PC-3 (cell line): ENCODE results near the gene GREB1L. TPM values are rescaled to one million over a fixed set of nuclear protein-coding genes. Genes with fewer than 3 reads are reported as not detected.

ENCODE experiments used
- ATAC-seq: fragments of 200-7000 bp; cut with Tn5 transposase; 2 replicates; pipeline ENCODE4 v1.9.1; 2020; ENCODE audit warnings: mild to moderate bottlenecking, moderate library complexity
- BruUV-seq: library from RNA; stranded (reverse); fragments of 400-500 nt; replicated peaks from 2 replicates; lab custom pipeline; 2021; lab: Mats Ljungman, UMichigan
- CTCF ChIA-PET: fragments of 300-600 bp; sonication (Branson Sonifier 250); formaldehyde crosslinking; loops from one replicate; lab custom pipeline; 2022; ENCODE audit warnings: antibody characterized with exemption; lab: Charles Lee
- POLR2A ChIA-PET: fragments of 300-600 bp; sonication (Branson Sonifier 250); formaldehyde crosslinking; loops from one replicate; lab custom pipeline; 2022; ENCODE audit warnings: antibody characterized with exemption; ENCODE audit not compliant: unreplicated experiment; lab: Charles Lee
- DNase-seq: peaks from one replicate; pipeline ENCODE4 v3.0.0-alpha.2; 2015
- H2AFZ ChIP-seq: fragments of 300-600 bp; sonication (generic); 2 replicates; pipeline ENCODE4 v1.6.0; 2016; ENCODE audit warnings: antibody characterized with exemption, low read length
- H3F3A ChIP-seq: fragments of 300-600 bp; sonication (generic); one replicate; pipeline ENCODE4 v1.6.0; 2017; ENCODE audit warnings: antibody characterized with exemption, low read length, control low read depth, mild to moderate bottlenecking; ENCODE audit not compliant: unreplicated experiment
- H3K27ac ChIP-seq: fragments of 300-600 bp; sonication (generic); 2 replicates; pipeline ENCODE4 v1.5.1; 2016; ENCODE audit warnings: mild to moderate bottlenecking, low read length
- H3K27me3 ChIP-seq: fragments of 300-600 bp; sonication (generic); 2 replicates; pipeline ENCODE4 v1.6.1; 2016; ENCODE audit warnings: low read length, mixed read lengths
- H3K36me3 ChIP-seq: fragments of 300-600 bp; sonication (generic); 2 replicates; pipeline ENCODE4 v1.6.1; 2016; ENCODE audit warnings: low read depth, mixed run types, low read length, mixed read lengths
- H3K4me1 ChIP-seq: fragments of 300-600 bp; sonication (generic); 2 replicates; pipeline ENCODE4 v1.5.1; 2016; ENCODE audit warnings: low read length; ENCODE audit not compliant: insufficient read depth
- H3K4me2 ChIP-seq: fragments of 300-600 bp; sonication (generic); 2 replicates; pipeline ENCODE4 v1.6.0; 2016; ENCODE audit warnings: low read length
- H3K4me3 ChIP-seq: fragments of 300-600 bp; sonication (generic); 2 replicates; pipeline ENCODE4 v1.5.1; 2016; ENCODE audit warnings: mild to moderate bottlenecking, low read length, mixed read lengths
- H3K79me2 ChIP-seq: fragments of 300-600 bp; sonication (generic); 2 replicates; pipeline ENCODE4 v1.6.1; 2017; ENCODE audit warnings: low read length, mixed read lengths
- H3K9ac ChIP-seq: fragments of 300-600 bp; sonication (generic); 2 replicates; pipeline ENCODE4 v1.6.0; 2016; ENCODE audit warnings: mild to moderate bottlenecking, low read length
- H3K9me2 ChIP-seq: fragments of 300-600 bp; sonication (generic); replicated peaks from 2 replicates; pipeline ENCODE4 v1.6.1; 2016; ENCODE audit warnings: mixed run types, low read length, mixed read lengths
- H3K9me3 ChIP-seq: fragments of 300-600 bp; sonication (generic); 2 replicates; pipeline ENCODE4 v1.6.1; 2016; ENCODE audit warnings: low read length, mixed read lengths
- H4K20me1 ChIP-seq: fragments of 300-600 bp; sonication (generic); 2 replicates; pipeline ENCODE4 v1.6.1; 2016; ENCODE audit warnings: low read length, mixed read lengths
- EZH2 ChIP-seq: fragments of 300-600 bp; sonication (generic); IDR thresholded peaks from one replicate; pipeline ENCODE4 v1.6.1; 2017; ENCODE audit warnings: antibody characterized with exemption, mild to moderate bottlenecking, low read length; ENCODE audit not compliant: unreplicated experiment
- EZH2phosphoT487 ChIP-seq: fragments of 300-600 bp; sonication (generic); IDR thresholded peaks from 2 replicates; pipeline ENCODE4 v1.6.1; 2018; ENCODE audit warnings: mild to moderate bottlenecking, antibody characterized with exemption, low read length, borderline replicate concordance
- intact Hi-C: fragments of 100-400 bp; cut with micrococcal nuclease; formaldehyde crosslinking; loops from 2 replicates; pipeline ENCODE4 v1.9.0; 2023
- total RNA-seq: library from RNA; depleted of rRNA; stranded (reverse); fragments of >200 nt; gene quantifications from 2 replicates; pipeline ENCODE4 v1.2.3, GENCODE V29; 2014
- TF ChIP-seq, protein P1 (sequence below): fragments of 300-600 bp; sonication (generic); conservative IDR thresholded peaks from 2 replicates; pipeline ENCODE4 v1.5.1; 2017; ENCODE audit warnings: antibody characterized with exemption, low read depth, mild to moderate bottlenecking, low read length

GREB1L gene
- total RNA-seq, 1 experiment from 2014 or later = 10.3 TPM

DNA sequence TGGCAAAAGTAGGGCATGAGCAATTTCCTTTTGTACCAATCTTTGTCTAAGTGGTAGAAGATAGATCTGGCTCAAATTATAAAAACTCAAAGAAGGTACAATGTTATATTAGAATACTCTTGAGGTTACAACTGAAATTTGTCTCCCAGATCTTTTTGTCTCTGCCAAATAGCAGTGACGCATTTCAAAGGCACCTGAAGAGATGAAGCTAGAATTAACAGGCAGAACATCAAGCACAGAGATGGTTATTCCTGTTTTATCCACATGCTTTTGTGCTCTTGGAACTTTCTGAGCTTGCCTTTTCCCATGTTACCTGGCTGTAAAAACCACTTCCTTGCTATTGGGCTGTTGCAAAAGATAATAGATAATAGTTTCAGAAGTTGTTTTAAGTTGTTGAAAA is 74.3 kb downstream of the GREB1L start:
- Histone ChIP-seq H3K27me3 (no peaks in the 10 kb centered on the region), H3K79me2 (no peaks in the 10 kb centered on the region), H2AFZ (no peak overlapping the region), H3K4me1 (peaks cover 15% of the 10 kb centered on the region), H3K9ac (no peak overlapping the region), H4K20me1 (no peaks in the 10 kb centered on the region), H3K9me3 (no peaks in the 10 kb centered on the region), H3K27ac (no peak overlapping the region), H3K4me3 (no peak overlapping the region), H3K4me2 (no peak overlapping the region), H3K36me3 (no peaks in the 10 kb centered on the region), H3K9me2 (no peaks in the 10 kb centered on the region), H3F3A (no peaks in the 10 kb centered on the region)
- ChIA-PET POLR2A (no interaction called here), CTCF (no interaction called here)
- intact Hi-C loops = no loop called here
- DNase-seq (no peak), ATAC-seq (no peak)
- no peak for TF ChIP-seq EZH2
- TF ChIP-seq EZH2phosphoT487 = no peak
- TF ChIP-seq, protein P1, sequence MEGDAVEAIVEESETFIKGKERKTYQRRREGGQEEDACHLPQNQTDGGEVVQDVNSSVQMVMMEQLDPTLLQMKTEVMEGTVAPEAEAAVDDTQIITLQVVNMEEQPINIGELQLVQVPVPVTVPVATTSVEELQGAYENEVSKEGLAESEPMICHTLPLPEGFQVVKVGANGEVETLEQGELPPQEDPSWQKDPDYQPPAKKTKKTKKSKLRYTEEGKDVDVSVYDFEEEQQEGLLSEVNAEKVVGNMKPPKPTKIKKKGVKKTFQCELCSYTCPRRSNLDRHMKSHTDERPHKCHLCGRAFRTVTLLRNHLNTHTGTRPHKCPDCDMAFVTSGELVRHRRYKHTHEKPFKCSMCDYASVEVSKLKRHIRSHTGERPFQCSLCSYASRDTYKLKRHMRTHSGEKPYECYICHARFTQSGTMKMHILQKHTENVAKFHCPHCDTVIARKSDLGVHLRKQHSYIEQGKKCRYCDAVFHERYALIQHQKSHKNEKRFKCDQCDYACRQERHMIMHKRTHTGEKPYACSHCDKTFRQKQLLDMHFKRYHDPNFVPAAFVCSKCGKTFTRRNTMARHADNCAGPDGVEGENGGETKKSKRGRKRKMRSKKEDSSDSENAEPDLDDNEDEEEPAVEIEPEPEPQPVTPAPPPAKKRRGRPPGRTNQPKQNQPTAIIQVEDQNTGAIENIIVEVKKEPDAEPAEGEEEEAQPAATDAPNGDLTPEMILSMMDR = no peak
- no TSS peak for BruUV-seq

- ATAC-seq = no peak
Observed at GRCh38 chr18:21321711-21322110, 79.7 kb downstream of the GREB1L start.

GRCh38 chr18:21327101-21327500 is 85.1 kb downstream of the GREB1L start:
- BruUV-seq = no TSS peak
- POLR2A ChIA-PET = no interaction called here
- peak overlapping the region; percentile 46; the same call in 1 of the 2 replicates for H2AFZ ChIP-seq
- intact Hi-C loops = no loop called here
- H3K4me3 ChIP-seq = no peak overlapping the region
- no peak; the same call in 1 of the 2 replicates for ATAC-seq
- H3F3A ChIP-seq = no peaks in the 10 kb centered on the region
- no peaks in the 10 kb centered on the region for H3K79me2 ChIP-seq
- no peaks in the 10 kb centered on the region for H4K20me1 ChIP-seq
- no peaks in the 10 kb centered on the region for H3K27me3 ChIP-seq
- H3K27ac ChIP-seq = peak overlapping the region; percentile 95
- TF ChIP-seq EZH2phosphoT487 (no peak), EZH2 (no peak)
- TF ChIP-seq, protein P1 = no peak
- no peaks in the 10 kb centered on the region for H3K9me3 ChIP-seq
- CTCF ChIA-PET = no interaction called here
- no peaks in the 10 kb centered on the region for H3K36me3 ChIP-seq
- DNase-seq = peak; percentile 70
- H3K9me2 ChIP-seq = no peaks in the 10 kb centered on the region
- H3K4me1 ChIP-seq = peaks cover 58% of the 10 kb centered on the region
- peak overlapping the region; percentile 40 for H3K9ac ChIP-seq
- peak overlapping the region; percentile 48 for H3K4me2 ChIP-seq

More at GRCh38 chr18:21321711-21322110, 79.7 kb downstream of the GREB1L start:
- intact Hi-C loops = no loop called here
- Histone ChIP-seq H3K4me3 (no peak overlapping the region), H3K9me2 (no peaks in the 10 kb centered on the region), H4K20me1 (no peaks in the 10 kb centered on the region), H3K79me2 (no peaks in the 10 kb centered on the region), H3F3A (no peaks in the 10 kb centered on the region), H3K27ac (no peak overlapping the region), H3K4me1 (peaks cover 5% of the 10 kb centered on the region), H3K9me3 (no peaks in the 10 kb centered on the region), H3K4me2 (no peak overlapping the region), H2AFZ (no peak overlapping the region), H3K9ac (no peak overlapping the region), H3K27me3 (no peaks in the 10 kb centered on the region), H3K36me3 (no peaks in the 10 kb centered on the region)
- TF ChIP-seq, protein P1 = no peak
- TF ChIP-seq EZH2 (no peak), EZH2phosphoT487 (no peak)
- POLR2A ChIA-PET = no interaction called here
- no TSS peak for BruUV-seq
- CTCF ChIA-PET = no interaction called here
- DNase-seq = no peak
